ENCODE results near the gene CST9.

- TF ChIP-seq YY1 (IDR thresholded peaks at IDR 0.05; ENCODE audit: low read depth), result no peak
- no peak for TF ChIP-seq USF1 (IDR thresholded peaks at IDR 0.05)
- no peak for TF ChIP-seq TEAD4 (IDR thresholded peaks at IDR 0.05)
- no peak for TF ChIP-seq MAX (IDR thresholded peaks at IDR 0.05)
- TF ChIP-seq RAD21 (IDR thresholded peaks at IDR 0.05; ENCODE audit: low read depth), result no peak
- no peak for TF ChIP-seq REST (IDR thresholded peaks at IDR 0.05; ENCODE audit: low read depth)
- TF ChIP-seq CEBPB (IDR thresholded peaks at IDR 0.05), result no peak
- no peak for TF ChIP-seq FOXM1 (IDR thresholded peaks at IDR 0.05; ENCODE audit: borderline replicate concordance, low read depth)
- no peak for TF ChIP-seq EP300 (IDR thresholded peaks at IDR 0.05; ENCODE audit: borderline replicate concordance)
Measured at GRCh38 chr20:23631226-23631822, 25.6 kb upstream of the CST9 start.

Measured in Ishikawa (cell line).